SU-DHL-6 (cell line): Measurements from ENCODE around the gene NOC2L.
"Not testable (repeated sequence)": the region's sequence is repeated elsewhere in the genome, so short reads cannot be mapped to it uniquely, and the experiment has no call there.

Source experiments
- CTCF ChIP-seq: fragments of 200-600 bp; sonication (generic); IDR thresholded peaks from one replicate; pipeline ENCODE4 v1.5.1; 2017; ENCODE audit warnings: antibody characterized with exemption, mild to moderate bottlenecking, low read length, moderate library complexity; ENCODE audit not compliant: insufficient read depth, poor library complexity, severe bottlenecking
- EZH2phosphoT487 ChIP-seq: fragments of 200-600 bp; sonication (generic), shearing (Covaris generic); conservative IDR thresholded peaks from 2 replicates; pipeline ENCODE4 v1.6.1; 2018; ENCODE audit warnings: mild to moderate bottlenecking, antibody characterized with exemption, low read length, moderate library complexity, mixed read lengths

GRCh38 chr1:994546-994945, 35.5 kb upstream of the NOC2L start:
- not testable (repeated sequence) for TF ChIP-seq CTCF, EZH2phosphoT487
